Measurements from ENCODE around the gene SLC25A53.
"Not testable (repeated sequence)": the region's sequence is repeated elsewhere in the genome, so short reads cannot be mapped to it uniquely, and the experiment has no call there.

Gene SLC25A53

DNA sequence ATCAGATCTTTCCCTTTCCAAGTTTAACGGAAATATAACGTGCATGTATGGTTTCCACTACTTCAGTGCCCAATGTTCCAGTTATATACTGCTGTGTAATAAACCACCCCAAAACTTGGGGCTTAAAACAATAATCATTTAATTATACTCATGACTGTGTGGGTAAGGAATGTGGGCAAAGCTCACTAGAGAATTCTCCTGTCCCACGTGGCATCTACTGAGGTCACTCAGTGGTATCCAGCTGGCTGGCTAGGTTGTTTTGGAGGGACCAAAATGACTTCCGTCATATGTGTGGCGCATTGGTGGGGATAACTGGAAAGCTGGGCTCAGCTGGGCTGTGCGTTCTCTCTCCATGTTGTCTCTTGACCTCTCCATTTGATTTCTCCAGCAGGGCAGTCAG, 26.0 kb downstream of the SLC25A53 start:
- DNase-seq: no peak

DNA sequence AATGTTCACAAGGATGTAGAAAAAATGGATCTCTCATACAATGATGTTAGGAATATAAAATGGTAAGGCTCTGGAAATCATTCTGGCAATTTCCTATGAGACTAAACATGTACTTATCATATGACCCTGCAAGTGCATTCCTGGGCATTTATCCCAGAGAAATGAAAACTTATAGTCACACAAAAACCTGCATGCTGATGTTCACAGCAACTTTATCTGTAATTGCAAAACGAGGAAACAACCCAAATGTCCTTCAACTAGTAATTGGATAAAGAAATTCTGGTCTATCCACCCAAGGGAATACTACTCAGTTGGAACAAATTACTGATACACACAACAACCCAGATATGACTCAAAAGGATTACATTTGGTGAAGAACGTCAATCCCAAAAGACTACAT, 30.0 kb downstream of the SLC25A53 start:
- no peak for DNase-seq

DNA sequence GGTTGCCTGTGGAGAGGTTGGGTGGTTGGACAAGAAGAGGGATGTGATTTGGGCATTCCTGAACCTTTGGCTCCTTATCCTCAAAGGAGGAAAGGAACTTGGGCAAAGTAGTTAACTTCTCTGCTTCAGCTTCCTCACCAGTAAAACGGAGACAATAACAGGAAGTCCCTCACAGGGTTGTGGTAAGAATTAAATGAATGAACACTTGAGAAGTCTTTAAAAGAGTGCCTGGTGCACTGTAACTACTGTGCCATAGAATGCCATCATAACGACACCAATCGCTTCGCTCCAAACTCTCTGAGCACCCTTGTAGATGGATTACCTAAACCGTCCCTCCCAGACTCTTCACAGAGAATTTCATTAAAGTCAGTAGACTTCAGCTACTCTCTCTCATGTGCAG, 34.0 kb downstream of the SLC25A53 start:
- DNase-seq: no peak

DNA sequence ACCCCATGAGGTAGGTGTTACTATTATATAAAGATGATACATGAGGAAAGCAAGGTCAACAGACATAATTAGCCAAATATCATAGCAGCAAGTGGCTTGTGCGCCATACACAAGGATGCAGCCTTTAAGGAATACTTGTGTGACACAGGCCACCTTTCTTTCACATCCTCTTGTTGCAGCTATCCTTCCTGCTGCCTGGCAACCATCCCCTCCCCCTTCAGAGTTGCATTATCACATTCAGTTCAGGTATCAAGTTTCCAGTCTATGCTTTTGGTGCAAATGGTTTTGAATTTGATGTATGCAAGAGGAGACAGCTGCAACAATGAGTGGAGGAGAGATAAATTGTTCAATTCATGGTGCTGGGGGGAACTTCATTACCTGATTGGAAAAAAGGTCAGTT, 38.0 kb downstream of the SLC25A53 start:
- no peak for DNase-seq

DNA sequence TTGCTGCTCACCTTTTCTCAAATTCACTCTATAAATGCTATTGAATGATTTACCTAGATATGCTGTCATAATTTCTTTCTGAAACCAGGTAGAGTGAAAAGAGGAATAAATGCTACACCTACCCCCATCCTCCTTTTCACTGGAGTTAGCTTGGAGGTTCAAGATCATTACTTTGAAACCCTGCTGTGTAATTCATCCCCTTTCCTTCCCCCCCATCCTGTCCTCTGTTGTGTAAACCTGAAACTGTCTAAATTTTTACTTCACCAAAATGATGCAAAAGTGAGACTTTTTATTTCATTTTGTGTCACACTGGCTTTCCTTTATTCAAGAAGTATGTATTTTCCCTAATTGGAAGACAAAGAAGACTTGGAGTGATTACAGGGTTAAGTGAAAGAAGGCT, 39.0 kb downstream of the SLC25A53 start:
- DNase-seq: no peak

DNA sequence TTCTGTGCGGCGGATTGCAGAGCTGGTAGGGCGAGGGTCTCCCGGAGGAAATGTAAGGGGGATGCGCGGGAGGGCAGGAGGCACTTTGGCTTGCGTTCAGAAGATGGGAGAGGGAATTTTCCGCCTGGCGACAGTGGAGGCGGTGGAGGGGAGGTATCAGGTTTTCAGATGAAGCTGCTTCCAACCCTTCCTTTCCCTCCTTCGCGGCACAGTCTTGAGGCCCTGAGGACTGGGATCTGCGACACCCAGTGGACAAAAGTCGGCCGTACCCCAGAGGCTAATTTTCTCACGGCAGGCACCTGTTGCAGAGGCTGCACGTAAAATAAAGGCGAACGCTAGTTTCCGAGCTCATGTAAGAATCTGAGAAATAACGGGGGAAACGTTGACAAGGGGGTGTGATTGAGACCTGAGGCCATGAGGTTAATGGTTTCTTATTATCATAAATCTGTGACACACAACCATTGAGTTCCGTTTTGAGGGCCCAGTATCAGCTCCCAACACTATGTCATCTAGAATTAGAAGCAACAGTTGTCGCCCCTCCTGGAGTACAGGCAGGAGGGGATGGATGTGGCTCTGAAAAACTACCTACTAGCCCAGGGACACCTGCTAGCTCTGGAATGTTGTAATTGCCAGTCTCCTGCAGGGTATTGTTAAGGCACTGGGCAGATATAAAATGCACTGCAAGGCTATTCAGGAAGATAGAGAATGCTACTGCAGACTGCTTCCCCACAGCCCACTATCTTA, 43.4 kb downstream of the SLC25A53 start:
- DNase-seq: peak; percentile 52

DNA sequence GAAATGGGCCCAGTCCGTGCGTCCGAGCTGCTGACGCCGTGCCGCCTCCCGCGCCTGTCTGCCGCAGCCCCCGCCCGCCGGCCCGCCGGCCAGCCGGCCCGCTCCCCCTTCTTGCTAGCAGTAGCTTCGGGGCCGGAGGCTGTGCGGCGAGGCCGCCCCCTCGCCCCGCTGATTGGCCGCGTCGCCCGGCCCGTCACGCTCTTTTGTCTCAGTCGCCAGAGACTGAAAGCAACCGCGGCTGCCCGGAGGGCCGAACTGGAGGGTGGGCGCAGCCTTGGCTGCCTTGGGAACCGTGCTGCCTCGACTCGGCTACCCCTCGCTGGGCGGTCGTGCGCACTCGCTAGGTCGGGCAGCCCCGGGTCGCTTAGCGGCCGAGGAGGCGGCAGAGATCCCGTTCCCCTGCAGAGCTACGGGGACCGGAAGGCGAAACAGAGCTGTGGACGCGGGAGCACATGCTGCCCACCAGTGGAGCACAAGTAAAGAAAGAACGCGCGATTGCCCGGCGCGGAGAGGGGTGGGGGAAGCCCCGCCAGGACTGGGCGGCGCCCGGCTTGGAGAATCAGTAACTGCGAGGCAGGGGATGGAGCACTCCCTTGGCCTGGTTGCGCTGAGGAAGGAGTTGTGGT, 44.4 kb downstream of the SLC25A53 start, which contains the start of gene ZCCHC18:
Gene ZCCHC18 (plus strand): TSS at position 198 of the 626 bp plus-strand sequence. CDS start 1,589 bp downstream, outside the sequence.
- peak; percentile 15 for DNase-seq

DNA sequence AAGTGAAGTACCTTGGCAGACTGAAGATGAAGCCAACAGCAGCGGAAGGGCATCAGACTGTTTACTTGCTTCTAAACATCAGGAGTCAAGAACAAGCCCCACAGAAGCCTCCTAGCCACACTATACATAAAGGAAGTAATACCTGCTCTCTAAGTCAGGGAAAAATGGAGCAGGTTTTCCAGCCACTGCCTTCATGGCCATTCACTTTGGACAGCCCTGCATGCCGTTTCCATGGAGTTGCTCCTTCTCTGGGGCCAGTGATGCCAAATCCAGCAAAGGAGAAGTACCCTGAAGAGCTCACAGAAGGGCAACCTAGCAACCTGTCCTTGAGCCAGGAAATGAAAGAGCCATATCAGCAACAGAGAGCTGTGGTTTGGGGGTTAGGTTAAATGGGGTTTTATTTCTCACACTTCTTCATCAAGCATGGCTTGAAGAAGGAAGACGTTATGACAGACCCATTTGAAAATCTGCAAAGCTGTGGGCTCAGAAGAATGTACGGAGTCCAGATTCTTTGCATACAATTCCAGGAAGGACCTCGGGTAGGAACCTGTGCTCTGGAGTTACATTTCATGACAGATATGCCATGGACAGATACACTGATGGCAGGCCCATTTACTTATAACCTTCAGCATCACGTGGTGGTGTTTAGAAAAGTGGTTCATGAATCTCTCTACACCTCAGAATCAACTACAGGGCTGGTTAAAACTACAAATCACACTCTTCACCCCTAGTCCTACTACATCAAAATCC, 46.1 kb downstream of the SLC25A53 start:
- not testable (repeated sequence) for DNase-seq

DNA sequence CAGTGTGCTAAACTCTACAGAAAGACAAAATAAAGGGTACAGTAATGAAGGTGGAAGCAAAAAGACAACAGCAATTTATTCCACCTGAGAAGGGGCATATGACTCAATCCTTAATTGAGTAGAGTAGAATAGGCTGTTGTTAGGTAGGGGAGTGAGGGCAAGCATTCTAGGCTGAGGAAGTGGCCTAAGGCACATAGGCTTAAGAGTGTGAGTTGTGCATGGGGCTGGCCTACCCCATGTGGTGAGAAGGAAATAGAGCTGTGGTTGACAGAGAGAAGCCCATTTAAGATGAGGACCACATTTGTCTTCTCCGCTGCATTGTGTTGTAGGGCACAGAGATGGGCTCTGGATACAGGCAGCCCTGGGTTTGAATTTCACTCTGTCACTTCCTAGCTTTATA, 47.9 kb downstream of the SLC25A53 start:
- no peak for DNase-seq

DNA sequence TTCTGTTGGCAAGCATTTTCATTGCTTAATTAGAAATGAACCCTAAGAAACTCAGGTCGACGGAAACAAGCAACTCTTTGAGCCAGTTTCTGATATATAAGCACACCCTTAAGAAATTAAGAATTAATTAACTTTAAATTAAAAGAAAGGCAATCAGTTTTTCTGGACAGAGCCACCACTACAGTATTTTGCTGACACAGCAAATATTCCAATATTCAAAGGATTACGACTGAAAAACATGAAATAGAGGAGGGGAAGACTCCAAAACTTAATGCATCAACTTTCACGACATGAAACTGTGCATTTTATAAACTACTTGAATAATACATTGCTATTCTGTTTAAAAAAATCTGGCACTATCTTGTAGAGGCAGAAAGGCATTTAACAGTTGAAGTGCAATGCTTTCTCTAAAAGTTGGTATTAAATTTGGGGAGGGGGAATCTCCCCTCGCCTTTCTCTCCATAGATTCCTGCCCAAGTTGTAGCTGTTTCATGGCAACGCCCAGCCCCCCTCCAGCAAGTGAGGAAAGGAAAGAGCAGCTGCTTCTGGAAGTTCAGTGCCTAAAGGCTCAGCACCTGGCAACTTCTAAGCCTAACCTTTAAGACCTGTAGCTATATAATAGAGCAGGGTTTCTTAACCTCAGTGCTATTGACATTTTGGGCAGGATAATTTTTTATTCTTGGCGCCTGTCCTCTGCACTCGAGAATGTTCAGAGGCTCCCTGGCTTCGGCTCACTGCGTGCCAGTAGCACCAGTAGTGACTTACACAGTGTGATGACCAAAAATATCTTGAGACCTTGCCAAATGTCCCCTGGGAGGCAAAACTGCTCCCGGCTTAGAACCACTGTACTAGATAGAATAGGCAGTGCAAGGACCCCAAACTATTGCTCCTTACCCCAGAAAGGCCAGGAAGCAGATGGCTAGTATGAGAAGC, 51.2 kb downstream of the SLC25A53 start:
- DNase-seq: no peak

DNA sequence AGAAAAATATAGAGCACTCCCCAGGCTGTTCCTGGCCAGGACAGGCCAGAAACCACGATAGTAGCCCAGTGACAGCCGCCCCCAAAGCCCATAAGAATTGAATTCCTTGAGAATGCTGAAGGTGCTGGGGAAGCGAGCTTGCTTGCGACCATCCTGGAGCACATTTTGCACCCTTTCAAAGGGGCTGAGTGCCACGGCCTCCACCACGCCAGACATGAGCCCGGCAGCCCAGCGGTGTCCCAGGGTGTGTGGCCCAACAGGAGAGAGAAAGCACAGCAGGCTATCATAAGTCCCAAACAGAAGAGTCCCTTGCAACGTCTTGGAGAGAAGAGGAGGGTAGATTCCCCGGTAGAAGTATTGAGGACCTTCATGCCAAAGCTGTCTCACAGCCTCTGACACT, 52.1 kb downstream of the SLC25A53 start:
- no peak for DNase-seq

DNA sequence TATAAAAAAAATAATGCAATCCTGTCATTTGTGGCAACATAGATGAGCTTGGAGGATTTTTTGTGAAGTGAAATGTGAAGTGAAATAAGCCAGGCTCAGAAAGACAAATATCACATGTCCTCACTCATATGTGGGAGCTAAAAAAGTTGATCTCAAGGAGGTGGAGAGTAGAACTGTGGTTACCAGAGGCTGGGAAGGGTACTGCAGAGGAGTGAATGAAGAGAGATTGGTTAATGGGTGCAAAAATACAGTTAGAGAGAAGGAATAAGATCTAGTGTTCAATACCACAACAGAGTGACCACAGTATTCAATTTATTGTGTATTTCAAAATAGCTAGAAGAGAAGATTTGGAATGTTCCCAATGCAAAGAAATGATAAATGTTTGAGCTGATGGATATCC, 57.9 kb downstream of the SLC25A53 start:
- no peak for DNase-seq

DNA sequence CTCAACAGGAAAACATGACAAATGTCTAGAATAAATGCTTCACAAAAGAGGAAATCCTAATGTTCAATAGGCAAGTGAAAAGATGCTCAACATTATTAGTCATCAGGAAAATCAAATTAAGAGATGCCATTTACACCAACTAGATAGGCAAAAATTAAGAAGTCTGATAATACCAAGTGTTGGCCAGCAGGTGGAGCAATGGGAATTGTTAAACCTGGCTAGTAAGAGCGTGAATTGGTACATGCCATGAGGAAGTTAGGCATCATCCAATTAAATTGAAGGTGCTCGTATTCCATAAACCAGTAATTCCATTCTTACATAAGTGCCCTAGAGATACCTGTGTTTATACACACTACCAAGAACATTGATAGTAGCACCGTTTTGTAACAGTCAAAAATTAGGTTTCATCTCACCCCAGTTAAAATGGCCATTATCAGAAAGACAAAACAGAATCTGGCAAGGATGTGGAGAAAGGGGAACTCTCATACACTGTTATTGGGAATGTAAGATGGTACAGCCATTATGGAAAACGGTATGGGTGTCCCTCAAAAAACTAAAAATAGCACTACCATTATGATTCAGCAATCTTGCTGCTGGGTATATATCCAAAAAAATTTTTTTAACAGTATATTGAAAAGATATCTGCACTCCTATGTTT, 58.5 kb downstream of the SLC25A53 start:
- DNase-seq: peak; percentile 34

DNA sequence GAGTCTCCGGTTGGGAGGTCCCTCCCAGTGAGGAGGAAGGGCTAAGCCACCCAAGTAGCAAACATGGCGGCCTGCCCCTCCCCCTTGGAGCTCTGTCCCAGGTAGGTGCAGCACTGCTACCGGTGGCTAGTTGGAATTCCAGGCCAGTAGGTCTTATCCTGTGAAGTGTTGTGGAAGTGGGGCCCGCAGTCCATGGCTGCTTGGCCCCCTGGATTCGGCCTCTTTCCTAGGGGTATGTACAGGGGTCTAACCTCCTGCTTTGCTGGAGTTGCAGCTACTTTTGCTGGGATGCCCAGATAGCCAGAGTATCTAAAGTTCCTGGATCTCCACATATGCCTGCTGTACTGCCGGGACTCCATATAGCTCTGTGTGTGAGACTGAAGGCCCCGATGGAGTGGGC, 70.9 kb downstream of the SLC25A53 start:
- DNase-seq: no peak

DNA sequence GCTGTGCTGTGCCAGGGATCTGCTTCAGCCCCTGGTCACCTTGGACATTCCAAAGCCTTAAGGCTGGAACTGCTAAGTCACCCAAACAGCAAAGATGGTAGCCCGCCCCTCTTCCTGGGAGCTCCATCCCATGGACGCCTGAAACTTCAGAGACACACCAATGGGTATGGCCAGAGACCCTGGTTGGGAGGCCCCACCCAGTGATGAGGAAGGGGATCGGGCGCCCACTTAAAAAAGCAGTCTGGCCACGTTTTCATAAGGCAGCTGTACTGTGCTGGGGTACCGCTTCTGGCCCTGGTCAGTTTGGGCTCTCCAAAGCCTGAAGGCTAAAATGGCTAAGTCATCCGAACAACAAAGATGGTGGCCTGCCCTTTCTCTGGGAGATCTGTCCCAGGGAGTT, 71.3 kb downstream of the SLC25A53 start:
- no peak for DNase-seq

DNA sequence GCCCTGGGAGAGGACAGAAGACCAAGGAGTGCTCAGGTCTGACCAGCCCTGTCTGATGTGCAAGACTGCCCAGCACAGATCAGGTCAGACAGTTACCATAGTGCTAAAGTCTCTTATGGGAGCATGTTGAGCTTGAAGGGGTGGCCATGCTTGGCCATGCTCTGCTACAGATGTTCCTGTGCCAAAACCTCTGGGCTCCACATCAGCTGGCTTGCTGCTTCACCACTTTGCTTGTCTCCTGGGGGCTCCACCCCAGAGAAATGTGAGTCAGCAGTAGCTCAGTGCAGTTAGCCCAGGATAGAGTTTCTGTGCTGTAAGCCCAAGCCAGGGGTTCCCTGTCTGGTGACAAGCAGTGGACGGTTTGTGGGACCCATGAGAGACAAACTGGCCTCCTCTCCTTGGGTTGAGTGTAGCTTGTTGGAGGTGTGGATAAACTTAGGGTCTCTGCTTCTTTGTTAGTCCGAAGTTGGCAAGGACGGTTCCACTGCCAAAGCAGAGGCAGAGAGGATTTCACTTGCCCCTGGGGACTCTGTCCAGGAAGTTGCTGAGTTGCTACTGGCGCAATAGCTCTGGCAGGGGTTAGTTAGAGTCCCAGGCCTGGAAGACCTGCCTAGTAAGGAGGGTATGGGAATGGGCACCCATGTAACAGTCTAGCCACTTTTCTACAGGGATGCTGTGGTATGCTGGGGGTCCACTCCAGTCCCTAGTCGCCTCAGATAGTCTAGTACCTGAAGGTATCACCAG, 72.1 kb downstream of the SLC25A53 start:
- DNase-seq: no peak

DNA sequence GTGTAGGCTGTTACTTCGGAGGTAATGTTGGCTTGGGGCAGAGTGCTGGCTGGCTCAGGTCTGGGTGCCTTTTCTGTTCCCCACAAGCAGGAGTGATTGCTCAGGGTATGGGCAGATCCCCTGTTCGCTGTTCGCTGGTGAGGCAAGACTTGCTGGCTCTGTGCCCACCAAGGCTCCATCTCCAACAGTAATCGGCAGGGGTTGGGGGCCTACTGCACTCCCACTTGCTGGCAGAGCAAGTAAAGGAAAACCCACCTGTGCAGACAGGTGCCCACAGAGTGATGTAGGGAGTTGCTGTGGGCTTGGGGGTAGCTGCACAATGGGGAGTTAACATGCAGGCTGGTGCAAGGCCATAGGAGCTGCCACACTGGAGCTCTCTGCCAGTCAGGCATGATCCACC, 72.7 kb downstream of the SLC25A53 start:
- DNase-seq: no peak

DNA sequence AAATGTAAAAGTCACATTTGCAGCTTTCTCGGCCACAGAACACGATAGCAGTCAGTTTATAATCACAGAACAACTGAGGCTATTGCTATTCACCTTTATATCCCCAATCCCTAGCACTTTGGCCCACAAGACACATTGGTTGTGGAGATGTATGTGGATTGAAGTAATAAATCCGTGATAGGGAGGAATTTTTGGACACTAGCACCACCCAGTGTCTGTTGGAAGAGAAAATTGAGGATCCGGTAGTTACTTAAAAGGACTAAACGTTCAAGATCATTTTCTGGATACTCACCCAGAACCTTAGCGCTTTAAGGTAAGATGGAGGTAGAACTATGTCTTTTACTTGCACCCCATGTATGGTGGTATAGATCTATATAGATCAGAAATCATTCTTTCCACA, 79.0 kb downstream of the SLC25A53 start:
- DNase-seq: not testable (repeated sequence)

DNA sequence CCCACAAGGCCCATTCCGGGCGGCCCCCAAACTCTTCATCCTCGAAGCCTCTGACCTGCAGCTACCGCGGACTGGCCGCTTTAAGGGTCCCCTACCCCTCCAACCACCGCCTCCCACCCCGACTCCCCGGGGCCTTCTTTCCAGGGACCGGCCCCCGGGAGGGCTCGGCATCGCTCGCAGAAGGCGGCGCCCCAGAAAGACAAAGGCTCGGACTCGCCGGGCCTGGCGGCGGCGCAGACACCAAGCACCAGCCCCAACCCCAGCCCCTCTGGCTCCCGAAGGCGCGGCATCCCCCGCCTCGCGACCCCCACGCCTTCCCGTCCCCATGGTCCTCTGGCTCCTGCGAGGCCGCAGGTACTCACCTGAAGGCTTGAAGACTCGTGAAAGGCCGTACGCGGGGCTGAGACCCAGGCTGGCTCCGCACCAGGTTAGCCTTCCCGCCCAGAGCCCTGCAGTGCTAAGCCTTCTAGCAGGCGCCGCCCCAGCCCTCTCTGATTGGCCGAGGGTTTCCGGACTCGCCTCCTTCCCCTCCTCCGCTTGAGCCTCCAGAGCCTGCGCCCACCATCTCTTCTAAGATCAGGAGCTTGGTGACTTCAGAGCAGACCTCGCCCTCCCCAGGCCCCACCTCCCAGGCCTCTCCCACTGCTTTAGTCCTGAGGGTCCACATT, 80.9 kb downstream of the SLC25A53 start, which contains the start of gene TMSB15C:
Gene TMSB15C (minus strand): TSS at position 459 of the 668 bp plus-strand sequence.
- not testable (repeated sequence) for DNase-seq

DNA sequence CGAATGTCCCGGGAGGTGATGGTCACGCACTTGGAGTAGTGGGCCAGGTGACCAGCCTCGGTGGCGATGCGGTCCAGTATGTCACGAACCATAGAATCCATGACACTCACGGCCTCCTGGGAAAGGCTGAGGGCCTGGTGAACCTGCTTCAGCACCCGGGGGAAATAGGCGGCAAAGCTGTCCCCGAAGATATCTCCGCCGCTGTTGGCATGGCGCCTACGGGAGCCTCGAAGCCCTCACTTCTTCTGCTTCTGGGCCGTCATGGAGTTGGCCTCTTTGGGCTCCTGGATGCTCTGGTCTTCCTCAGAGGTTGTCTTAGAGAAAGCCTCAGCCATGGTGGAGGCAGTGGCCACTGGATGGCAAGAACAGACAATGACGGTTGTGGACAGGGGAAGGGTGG, 94.2 kb downstream of the SLC25A53 start:
- DNase-seq: not testable (repeated sequence)

DNA sequence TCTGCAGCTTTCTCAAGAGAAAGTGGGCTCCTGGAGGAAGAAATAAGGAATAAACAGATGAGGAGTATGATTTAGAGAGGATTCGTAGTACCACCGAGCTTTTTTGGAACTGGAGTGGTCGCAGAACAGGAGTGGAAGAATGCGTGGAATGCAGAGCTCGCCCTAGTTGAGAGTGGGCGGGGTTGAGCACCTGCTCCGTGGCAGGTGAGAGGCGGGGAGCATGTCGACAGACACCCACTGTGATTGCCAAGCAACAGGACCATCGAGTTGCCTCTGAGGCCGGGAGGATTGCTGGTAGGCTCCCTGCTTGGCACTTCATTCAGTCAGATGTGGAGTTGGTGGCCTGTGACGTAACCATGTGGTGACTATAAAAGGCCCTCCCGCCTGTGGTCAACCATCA, 101.9 kb downstream of the SLC25A53 start:
- not testable (repeated sequence) for DNase-seq

Data from activated CD4-positive, alpha-beta T cell treated with anti-CD3 and anti-CD28 coated beads, Interleukin-2, amount 50 U/mL, for 1 hour (primary cell).